Omental fat pad (tissue), 4 donors: ENCODE results near the gene CACNA1S. TPM values are rescaled to one million over a fixed set of nuclear protein-coding genes. Genes with fewer than 3 reads are reported as not detected.

Experiments used
- ATAC-seq: fragments of 150-250 bp; one replicate; pipeline ENCODE4 v1.9.1; 2016; ENCODE audit warnings: mild to moderate bottlenecking, moderate library complexity; ENCODE audit not compliant: low FRiP score
- DNase-seq: peaks from one replicate; pipeline ENCODE4 v3.0.0-alpha.2; 2019; ENCODE audit warnings: low spot score
- CTCF ChIP-seq, 3 donors: fragments of 450-650 bp; IDR thresholded peaks; one replicate each; pipeline ENCODE4 v1.5.1; 2016 to 2017; ENCODE audit warnings: antibody characterized with exemption in 3 of 3, mild to moderate bottlenecking in 3 of 3, moderate library complexity in 2 of 3
- total RNA-seq, 4 donors: library from RNA; depleted of rRNA; stranded (reverse); fragments of >200 nt; gene quantifications; one replicate each; pipeline ENCODE4 v1.1.0, GENCODE V29; 2016

CACNA1S gene
- total RNA-seq, 4 donors from 2014 or later, result not detected

GRCh38 chr1:201111672-201112071 is 554 bp downstream of the CACNA1S start:
- no peak for TF ChIP-seq CTCF (IDR thresholded peaks at IDR 0.05)
- ATAC-seq (no peak), DNase-seq (no peak)

GRCh38 chr1:201111156-201111555 is 1.1 kb downstream of the CACNA1S start:
- DNase-seq (no peak), ATAC-seq (no peak)
- no peak for TF ChIP-seq CTCF (IDR thresholded peaks at IDR 0.05)

- no peak for ATAC-seq
- TF ChIP-seq CTCF (IDR thresholded peaks at IDR 0.05), result no peak
- no peak for DNase-seq
Measured at GRCh38 chr1:201110616-201111015, 1.6 kb downstream of the CACNA1S start.

GRCh38 chr1:201110138-201110537 is 2.1 kb downstream of the CACNA1S start:
- DNase-seq, result no peak
- no peak for TF ChIP-seq CTCF (IDR thresholded peaks at IDR 0.05)

GRCh38 chr1:201109651-201110050 is 2.6 kb downstream of the CACNA1S start:
- DNase-seq, result no peak
- no peak for ATAC-seq
- no peak for TF ChIP-seq CTCF (IDR thresholded peaks at IDR 0.05)

More at GRCh38 chr1:201110138-201110537, 2.1 kb downstream of the CACNA1S start:
- ATAC-seq, result no peak

- no peak for TF ChIP-seq CTCF (IDR thresholded peaks at IDR 0.05)
- no peak for ATAC-seq
Measured at GRCh38 chr1:201108614-201109013, 3.6 kb downstream of the CACNA1S start.

GRCh38 chr1:201105688-201106087 is 6.5 kb downstream of the CACNA1S start:
- DNase-seq (no peak), ATAC-seq (no peak)
- no peak for TF ChIP-seq CTCF (IDR thresholded peaks at IDR 0.05)

More at GRCh38 chr1:201108614-201109013, 3.6 kb downstream of the CACNA1S start:
- DNase-seq, result no peak
